Activated B cell treated with CpG ODN at 0.5 μM for 24 hours (primary cell): ENCODE results near the gene SDHA. TPM values are rescaled to one million over a fixed set of nuclear protein-coding genes. Genes with fewer than 3 reads are reported as not detected.

Experiments used
- ATAC-seq: fragments of 200-7000 bp; cut with Tn5 transposase; one replicate; pipeline ENCODE4 v1.10.0; 2021; ENCODE audit warnings: low read depth, mild to moderate bottlenecking, moderate library complexity
- CTCF ChIA-PET: fragments of 350-600 bp; sonication (Branson Sonifier 250); formaldehyde crosslinking; loops from one replicate; lab custom pipeline; 2021; ENCODE audit warnings: antibody characterized with exemption; lab: Charles Lee
- POLR2A ChIA-PET: fragments of 350-600 bp; sonication (Branson Sonifier 250); formaldehyde crosslinking; loops from one replicate; lab custom pipeline; 2021; ENCODE audit warnings: antibody characterized with exemption; lab: Charles Lee
- DNase-seq: peaks from one replicate; pipeline ENCODE4 v3.0.0; 2022
- H3K27ac Mint-ChIP-seq: one replicate; pipeline ENCODE4 v1.8.0; 2020; ENCODE audit warnings: mixed read lengths
- H3K27me3 Mint-ChIP-seq: one replicate; pipeline ENCODE4 v1.8.0; 2021; ENCODE audit warnings: mixed read lengths
- H3K36me3 Mint-ChIP-seq: one replicate; pipeline ENCODE4 v1.8.0; 2021; ENCODE audit warnings: low read depth, mixed read lengths
- H3K4me1 Mint-ChIP-seq: one replicate; pipeline ENCODE4 v1.8.0; 2021; ENCODE audit warnings: mixed read lengths
- H3K4me3 Mint-ChIP-seq: one replicate; pipeline ENCODE4 v1.8.0; 2020; ENCODE audit warnings: mild to moderate bottlenecking, mixed read lengths
- H3K9me3 Mint-ChIP-seq: one replicate; pipeline ENCODE4 v1.8.0; 2020; ENCODE audit warnings: mixed read lengths
- CTCF ChIP-seq: fragments of 200-600 bp; IDR thresholded peaks from one replicate; pipeline ENCODE4 v1.8.0; 2022; ENCODE audit warnings: antibody characterized with exemption, mild to moderate bottlenecking
- intact Hi-C: fragments of 100-400 bp; cut with micrococcal nuclease; formaldehyde crosslinking; loops from one replicate; pipeline ENCODE4 v1.15.1; 2024
- total RNA-seq: library from RNA; stranded (reverse); gene quantifications from 2 replicates; pipeline ENCODE4 v1.2.3, GENCODE V29; 2022

The SDHA gene
- total RNA-seq, 1 donor from 2014 or later, result 95.7 TPM

GRCh38 chr5:186091-187041, 31.8 kb upstream of the SDHA start:
- Mint-ChIP-seq H3K36me3 (no peaks in the 10 kb centered on the region), H3K4me1 (peaks cover 11% of the 10 kb centered on the region), H3K27me3 (peaks cover 6% of the 10 kb centered on the region), H3K4me3 (no peak overlapping the region), H3K27ac (no peak overlapping the region), H3K9me3 (no peaks in the 10 kb centered on the region)
- ChIA-PET CTCF (no interaction called here), POLR2A (no interaction called here)
- no peak for TF ChIP-seq CTCF
- DNase-seq (no peak), ATAC-seq (no peak)
- intact Hi-C loops, result no loop called here

GRCh38 chr5:187042-187431, 31.1 kb upstream of the SDHA start:
- POLR2A ChIA-PET, result no interaction called here
- Mint-ChIP-seq H3K27ac (no peak overlapping the region), H3K9me3 (no peaks in the 10 kb centered on the region), H3K4me1 (peaks cover 11% of the 10 kb centered on the region), H3K27me3 (peaks cover 6% of the 10 kb centered on the region), H3K4me3 (no peak overlapping the region), H3K36me3 (no peaks in the 10 kb centered on the region)
- intact Hi-C loops, result no loop called here
- CTCF ChIA-PET, result interaction anchor here (1.7 kb wide), 1 partner anchor 27 kb away, joined by 4 read pairs; no protein-coding TSS in a partner anchor
- ATAC-seq (no peak), DNase-seq (no peak)
- no peak for TF ChIP-seq CTCF

GRCh38 chr5:187617-188451, 30.3 kb upstream of the SDHA start:
- H3K4me3 Mint-ChIP-seq, result no peak overlapping the region
- intact Hi-C loops, result loop anchor here (1.0 to 2.0 kb wide), 2 partner anchors 30 to 715 kb away; partner anchors contain the start of genes CCDC127 and SDHA
- H3K9me3 Mint-ChIP-seq, result no peaks in the 10 kb centered on the region
- no peak overlapping the region for H3K27ac Mint-ChIP-seq
- peaks cover 14% of the 10 kb centered on the region for H3K27me3 Mint-ChIP-seq
- CTCF ChIA-PET, result interaction anchor here (0.7 to 1.7 kb wide), 7 partner anchors 8 to 714 kb away, joined by 3 to 13 read pairs (median 9); partner anchors contain the start of genes CCDC127 and SDHA
- TF ChIP-seq CTCF, result no peak
- DNase-seq, result no peak
- POLR2A ChIA-PET, result interaction anchor here (0.6 to 1.5 kb wide), 4 partner anchors 30 to 739 kb away, joined by 4 to 8 read pairs (median 6); partner anchors contain the start of genes CCDC127, PDCD6 and SDHA
- no peak for ATAC-seq
- no peaks in the 10 kb centered on the region for H3K36me3 Mint-ChIP-seq
- peaks cover 11% of the 10 kb centered on the region for H3K4me1 Mint-ChIP-seq

GRCh38 chr5:188488-189481, 29.3 kb upstream of the SDHA start:
- CTCF ChIA-PET, result interaction anchor here (0.7 to 1.7 kb wide), 7 partner anchors 8 to 714 kb away, joined by 3 to 13 read pairs (median 9); partner anchors contain the start of genes CCDC127 and SDHA

More at GRCh38 chr5:188488-189481, 29.3 kb upstream of the SDHA start:
- peaks cover 11% of the 10 kb centered on the region for H3K27me3 Mint-ChIP-seq
- H3K4me1 Mint-ChIP-seq, result peaks cover 11% of the 10 kb centered on the region
- DNase-seq (peak; percentile 80), ATAC-seq (peak; percentile 99)
- H3K36me3 Mint-ChIP-seq, result no peaks in the 10 kb centered on the region
- no peak overlapping the region for H3K4me3 Mint-ChIP-seq
- peak overlapping the region; percentile 12 for H3K27ac Mint-ChIP-seq
- intact Hi-C loops, result loop anchor here (1.0 to 2.0 kb wide), 2 partner anchors 30 to 714 kb away; partner anchors contain the start of genes CCDC127 and SDHA
- peak; percentile 65 for TF ChIP-seq CTCF
- POLR2A ChIA-PET, result interaction anchor here (0.8 to 1.5 kb wide), 3 partner anchors 29 to 82 kb away, joined by 4 to 7 read pairs (median 4); partner anchors contain the start of genes CCDC127, PDCD6 and SDHA
- no peaks in the 10 kb centered on the region for H3K9me3 Mint-ChIP-seq
